Stimulated activated CD8-positive, alpha-beta memory T cell treated with anti-CD3 and anti-CD28 coated beads, Interleukin-2, amount 100 ng/mL, for 1 hour (primary cell): ENCODE results near the gene SLC38A8.

Source experiments
- DNase-seq, 2 donors: peaks; one replicate each; pipeline ENCODE4 v3.0.0-alpha.2; 2020; ENCODE audit warnings: low read depth in 2 of 2

The SLC38A8 gene

DNA sequence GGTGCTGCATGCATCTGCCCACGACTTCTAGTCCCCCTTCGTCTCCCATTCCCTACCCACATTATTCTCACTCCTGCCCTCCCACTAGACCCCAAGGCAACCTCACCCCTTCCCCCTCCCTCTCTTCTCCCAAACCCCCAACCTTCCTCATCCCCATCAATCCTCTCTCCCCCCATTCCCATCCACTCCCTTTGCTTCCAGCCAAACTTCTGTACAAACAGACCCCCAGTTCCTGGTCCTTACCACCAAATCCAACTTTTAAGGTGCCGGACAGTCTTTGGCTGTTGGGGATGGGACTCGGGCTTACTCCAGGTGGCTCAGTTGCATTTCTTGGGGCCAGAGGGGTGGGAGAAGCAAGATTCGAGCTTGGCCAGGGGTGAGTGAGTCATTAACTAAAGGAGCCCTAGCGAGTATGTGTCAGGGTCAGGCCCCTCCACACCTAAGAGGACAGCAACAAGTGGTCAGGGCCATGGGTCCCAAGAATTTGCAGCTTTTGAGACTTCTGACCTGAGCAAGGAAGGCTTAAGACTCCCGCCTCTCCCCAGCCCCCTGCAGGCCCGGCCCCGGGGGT, at the start of gene SLC38A8:
SLC38A8 (minus strand) TSS at position 488 of the 571 bp plus-strand sequence. CDS start 638 bp downstream, outside the sequence.
- DNase-seq = no peak

DNA sequence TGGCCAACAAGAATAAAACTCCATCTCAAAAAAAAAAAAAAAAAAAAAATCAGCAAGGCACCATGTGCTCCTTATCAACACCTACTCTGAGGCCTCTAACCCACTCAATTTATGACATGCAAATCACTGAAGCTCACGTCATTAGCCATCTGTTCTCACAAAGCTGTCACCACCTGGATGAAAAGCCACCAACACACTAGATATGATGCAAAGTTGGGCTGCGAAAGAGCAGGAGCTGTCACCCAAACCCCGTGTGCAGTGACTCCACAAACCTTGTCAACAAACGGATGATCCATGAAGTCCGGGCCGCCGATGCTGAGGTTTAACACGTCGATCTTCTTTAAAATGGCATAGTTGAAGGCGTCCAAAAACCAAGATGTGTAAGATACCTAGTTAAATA, 48.9 kb upstream of the SLC38A8 start:
- DNase-seq = no peak

DNA sequence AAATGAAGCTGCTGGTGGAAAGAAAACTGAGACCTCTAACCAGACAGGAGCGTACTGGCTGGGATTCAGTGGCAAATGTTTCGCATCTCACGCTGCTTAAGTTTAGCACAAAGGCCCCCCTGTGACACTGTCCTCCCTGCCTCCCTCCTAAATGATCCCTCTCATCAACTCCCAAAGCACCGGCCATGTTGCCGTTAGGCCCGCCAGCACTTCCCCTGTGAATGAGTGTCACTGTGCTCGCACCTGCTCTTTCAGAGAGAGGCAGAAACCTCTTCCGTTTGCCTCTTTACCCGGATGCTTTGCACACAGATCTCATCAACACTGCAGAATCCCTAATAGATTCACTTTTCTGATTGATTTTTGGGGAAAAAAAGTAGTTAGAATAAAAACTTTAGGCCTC, 47.6 kb upstream of the SLC38A8 start:
- DNase-seq = no peak

DNA sequence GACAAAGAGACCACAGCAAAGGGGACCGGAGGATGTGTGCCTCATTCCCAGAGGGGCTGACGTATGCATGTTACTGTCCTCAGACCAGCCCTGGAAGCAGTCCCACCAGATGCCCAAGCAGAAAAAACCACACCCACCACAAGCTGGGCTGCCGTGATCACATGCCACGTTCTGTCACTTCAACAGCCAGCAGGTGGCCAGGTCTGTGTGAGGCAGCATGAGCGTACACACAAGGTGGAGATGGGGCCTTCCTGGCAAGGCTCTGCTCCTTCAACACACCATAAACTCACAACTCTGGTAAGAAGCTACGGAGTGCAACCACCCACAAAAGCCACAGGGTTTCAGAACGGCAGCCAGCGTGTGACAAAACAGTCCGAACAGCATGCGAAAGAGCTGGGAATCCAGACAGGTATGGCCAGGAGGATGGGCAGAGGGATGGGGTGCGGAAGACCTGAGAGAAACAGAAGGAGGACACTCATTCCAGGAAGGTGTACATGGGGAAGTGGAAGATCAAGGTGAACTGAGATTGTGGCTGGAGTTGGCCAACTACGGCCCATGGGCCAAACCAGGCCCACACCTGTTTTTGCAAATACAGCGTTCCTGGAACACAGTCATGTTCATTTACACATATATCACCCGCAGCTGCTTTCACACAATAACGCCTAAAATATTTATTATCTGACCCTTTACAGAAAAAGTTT, 46.2 kb upstream of the SLC38A8 start:
- no peak for DNase-seq

DNA sequence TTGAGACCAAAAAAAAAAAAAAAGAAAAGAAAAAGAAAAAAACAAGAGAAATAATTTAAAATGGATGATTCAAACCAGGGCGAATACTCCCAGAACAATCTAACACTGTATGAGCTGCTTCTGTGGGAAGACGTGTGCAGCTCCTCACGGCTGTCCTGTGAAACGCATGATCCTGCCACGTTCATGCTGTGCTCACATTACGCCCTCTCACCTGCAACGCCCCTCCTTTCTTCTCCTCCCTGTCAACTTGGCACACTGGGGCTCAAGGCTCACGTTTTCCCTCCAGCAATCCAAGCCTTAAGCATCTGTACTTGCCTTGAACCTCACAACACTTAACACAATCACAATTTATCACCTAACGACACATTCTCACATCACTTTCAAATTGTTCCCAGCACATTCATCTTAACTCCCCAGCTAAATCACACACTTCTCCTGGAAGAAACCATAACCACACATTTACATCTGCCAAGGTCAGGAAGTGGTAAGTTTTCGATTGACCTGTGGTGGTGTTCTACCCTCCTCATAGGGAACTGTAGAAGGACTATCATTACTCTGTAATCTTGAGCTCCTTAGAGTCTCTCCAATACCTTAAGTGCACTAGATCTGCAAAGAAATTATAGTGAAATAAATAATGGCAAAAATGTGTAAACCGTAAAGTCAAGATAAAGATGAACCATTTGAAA, 45.0 kb upstream of the SLC38A8 start:
- DNase-seq = no peak

DNA sequence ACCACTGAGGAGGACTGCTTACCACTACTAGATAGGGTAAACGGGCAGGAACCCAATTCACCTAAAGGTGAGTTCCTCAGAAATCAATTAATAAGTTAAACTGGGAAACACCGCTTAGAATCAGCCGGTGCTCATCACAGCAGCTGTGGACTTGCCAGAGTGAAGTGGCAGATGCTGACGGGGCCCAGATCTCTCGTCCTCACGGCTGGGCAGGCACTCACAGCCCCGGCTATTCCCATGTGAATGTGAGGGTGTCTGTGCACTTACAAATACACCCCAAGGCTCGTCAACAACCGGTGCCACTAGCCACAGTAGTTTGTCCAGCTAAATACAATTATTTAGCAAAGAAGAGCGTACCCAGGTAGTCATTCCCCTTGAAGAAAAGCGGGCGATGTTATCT, 44.4 kb upstream of the SLC38A8 start:
- DNase-seq = no peak

DNA sequence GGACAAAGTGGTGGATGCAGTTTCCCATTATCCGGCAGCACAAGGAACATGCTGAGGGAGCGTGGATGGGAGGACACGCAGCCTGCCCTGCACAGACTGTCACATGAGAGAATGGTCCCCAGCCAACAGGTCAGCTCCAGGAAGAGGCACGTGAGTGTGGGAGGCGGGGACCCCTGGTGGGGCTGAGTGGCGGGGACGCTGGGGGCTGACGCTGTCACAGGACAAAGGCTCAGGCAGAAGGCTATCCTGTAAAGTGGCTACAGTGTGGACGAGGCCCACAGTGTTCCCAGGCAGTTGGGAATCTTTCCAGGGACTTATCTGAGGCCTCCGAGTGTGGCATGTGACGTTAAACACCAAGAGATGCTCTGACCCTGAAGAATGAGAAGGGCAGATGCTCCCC, 43.7 kb upstream of the SLC38A8 start:
- no peak for DNase-seq

DNA sequence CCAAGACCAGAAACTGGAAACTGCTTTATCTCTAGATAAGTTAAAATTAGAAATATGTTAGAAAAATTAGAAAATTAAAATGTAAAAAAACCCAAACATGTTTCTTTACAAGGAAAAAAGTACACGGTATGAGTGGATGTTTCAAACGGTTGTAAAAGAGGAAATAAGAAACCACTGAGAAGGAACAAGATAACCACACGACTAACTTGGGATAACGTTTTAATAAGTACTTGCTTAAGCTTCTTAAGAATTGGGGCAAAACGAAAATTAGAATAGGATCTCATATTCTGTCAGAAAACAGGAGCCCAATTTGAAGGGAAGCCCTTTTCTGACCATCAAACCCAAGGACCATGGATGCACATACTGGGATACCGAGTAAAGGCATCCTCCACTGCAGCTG, 43.2 kb upstream of the SLC38A8 start:
- DNase-seq = no peak

DNA sequence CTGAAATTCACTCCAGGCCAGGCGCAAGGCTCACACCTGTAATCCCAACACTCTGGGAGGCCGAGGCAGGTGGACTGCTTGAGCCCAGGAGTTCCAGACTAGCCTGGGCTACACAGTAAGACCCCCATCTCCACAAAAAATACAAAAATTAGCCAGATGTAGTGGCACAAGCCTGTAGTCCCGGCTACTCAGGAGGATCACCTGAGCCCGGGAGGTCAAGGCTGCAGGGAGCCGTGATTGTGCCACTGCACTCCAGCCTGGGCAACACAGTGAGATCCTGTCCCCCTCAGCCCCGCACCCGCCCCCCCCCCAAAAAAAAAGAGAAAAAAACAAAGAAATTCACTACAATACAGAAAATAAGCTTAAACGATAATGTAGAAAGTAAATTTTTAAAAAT, 42.7 kb upstream of the SLC38A8 start:
- no peak for DNase-seq

DNA sequence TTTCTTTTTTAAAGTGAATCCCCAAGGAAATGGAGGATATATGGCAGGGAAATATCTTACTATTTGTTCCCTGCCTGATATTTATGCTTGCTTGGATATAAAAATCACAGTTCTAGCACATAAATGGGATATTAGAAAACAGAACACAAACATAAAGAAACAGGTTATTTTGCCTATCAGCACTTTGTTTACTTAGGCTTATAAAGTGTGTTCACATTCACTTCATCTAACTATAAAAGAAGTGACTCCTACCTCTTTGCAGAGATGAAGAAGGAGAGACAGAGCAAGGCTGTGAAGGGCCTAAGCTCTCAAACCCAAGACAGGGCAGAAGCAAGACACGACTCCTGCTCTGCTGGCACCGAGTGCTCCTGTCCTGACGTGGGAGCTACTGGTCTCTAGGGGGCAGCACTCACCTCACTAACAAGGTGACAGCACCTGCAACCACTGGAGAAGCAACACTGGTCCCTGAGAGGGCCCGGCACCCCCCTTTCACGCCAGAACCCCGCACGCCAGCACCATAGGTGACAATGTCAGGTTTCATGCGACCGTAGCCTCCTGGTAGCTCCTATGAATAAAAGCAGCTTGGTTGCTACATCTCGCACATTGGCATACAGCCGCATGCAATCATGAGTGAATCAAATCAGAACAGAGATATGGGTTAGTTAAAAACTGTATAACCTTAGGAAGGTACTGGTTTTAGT, 42.1 kb upstream of the SLC38A8 start:
- peak; percentile 34 to 44 for DNase-seq

DNA sequence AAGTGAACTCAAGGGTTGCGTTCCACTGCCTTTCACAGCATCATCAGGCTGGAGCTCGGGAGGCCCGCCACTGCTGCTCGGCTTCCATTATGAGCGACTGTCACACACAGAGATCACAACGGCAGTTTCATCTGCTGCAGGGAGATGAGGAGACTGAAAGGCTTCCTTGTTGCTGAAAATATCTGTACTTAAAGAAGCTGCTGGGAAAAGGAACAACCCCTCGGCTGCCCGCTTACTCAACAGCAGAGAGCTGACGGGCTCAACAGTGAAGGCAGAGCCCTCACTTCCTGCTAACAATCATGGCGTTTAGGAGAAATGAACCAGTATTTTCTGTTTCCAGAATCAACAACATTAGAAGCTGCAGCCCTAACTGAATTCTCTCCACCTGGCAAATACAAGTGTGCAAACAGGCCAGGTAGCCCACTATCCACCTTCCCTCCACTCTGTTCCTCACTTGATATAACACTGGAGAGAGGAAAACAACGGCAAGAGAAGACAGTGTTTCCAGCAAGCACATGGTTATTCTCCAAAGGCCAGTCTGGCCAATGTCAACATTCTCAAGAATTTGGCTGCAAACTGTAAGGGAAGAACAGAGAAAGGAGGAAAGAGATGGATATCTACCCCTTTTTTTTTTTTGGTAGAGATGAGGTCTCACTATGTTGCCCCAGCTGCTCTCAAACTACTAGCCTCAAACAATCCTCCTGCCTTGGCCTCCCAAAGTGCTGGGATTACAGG, 40.4 kb upstream of the SLC38A8 start:
- DNase-seq = no peak

DNA sequence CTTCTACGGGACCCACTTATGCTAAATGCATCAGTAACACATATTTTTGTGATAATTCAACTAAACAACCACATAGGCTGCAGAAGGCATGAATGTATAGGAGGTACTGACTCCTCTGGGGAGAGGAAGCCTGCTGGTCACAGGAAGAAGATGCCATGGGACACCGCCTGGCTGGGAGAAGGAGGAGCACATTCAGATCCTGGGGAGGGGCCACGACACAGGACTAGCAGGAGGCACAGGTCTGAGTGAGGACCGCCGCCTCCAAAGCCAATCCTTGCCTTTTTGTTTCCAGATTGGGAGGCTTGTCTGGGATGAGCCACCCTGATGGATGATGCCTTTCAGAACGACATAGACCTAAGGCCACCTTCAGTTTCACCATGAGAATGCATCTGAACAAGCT, 39.5 kb upstream of the SLC38A8 start:
- DNase-seq = no peak

DNA sequence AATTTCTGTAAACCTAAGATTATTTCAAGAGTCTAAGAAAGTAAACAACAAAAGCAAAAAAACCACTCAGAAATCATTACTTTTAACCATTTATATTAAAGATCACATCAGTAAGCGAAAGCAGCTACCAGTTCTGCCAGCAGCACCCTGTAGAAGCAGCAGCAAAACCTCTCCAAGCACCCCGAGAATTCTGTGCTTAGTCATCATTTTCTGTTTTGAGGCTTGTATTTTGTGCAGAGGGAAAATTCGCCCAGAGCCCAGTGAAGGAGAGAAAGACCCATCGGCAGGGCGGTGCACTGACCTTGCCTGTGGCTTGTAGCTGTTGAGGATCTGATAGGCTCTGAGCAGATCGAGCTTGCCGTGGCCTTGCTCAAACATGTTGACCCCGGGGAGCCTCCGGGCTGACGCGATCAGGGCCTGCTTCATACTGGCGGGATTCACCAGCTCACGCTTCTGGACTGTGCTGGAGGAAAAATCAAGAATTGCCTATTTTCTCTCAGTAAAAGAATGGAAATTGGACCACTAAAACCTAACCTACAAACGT, 38.9 kb upstream of the SLC38A8 start:
- no peak for DNase-seq

DNA sequence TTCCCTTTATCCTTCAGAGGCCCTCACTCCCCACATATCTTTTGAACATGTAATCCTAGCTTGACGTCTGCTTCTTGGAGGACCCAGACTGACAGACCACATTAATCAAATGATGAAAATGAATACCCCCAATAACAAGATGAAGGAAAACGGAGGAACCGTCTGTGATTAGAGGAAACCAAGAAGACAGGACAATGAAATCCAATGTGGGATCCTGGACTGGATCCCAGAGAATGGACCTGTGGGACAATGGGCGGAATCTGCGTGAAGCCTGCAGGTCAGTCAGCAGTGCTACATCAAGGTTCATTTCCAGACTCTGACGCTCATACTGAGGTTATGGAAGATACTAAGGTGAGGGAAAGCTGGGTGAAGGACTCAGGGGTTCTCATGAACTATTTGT, 38.2 kb upstream of the SLC38A8 start:
- no peak for DNase-seq

DNA sequence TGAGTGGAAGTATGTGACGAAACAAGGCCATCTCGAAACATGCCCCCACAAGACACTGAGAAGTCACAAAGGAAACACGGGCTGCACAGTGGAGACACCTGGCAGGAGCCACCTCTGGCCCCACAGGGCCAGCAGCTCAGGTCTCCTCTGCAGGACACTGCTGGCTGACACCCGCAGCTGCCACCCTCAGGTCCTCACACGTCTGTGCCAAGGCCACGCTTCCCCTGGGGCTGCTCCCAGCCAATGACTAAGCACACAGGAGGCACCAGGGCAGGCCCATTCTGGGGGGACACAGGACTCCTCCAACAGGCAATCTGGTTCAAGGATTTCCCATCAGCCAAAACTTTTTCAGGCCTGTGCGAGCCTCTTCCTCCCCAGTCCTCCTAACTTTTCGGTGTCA, 37.8 kb upstream of the SLC38A8 start:
- no peak for DNase-seq

DNA sequence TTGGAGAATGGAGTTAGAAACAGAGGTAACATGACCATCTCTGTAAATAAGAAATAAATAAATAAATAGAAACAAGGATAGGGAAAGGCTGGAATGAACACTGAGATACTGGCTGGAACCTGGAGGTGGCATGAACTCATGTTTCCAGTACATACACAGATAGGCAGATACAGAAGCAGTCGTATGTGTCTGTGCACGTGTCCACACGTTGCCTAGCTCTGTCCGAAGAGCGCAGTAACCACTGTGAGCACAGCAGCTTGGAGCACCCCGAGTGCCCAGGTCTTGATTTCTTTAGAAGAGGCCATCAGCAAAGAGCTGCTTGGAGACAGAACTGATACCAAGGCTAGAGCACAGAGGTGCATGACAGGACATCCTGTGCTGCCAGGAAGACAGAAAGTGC, 37.1 kb upstream of the SLC38A8 start:
- DNase-seq = no peak

DNA sequence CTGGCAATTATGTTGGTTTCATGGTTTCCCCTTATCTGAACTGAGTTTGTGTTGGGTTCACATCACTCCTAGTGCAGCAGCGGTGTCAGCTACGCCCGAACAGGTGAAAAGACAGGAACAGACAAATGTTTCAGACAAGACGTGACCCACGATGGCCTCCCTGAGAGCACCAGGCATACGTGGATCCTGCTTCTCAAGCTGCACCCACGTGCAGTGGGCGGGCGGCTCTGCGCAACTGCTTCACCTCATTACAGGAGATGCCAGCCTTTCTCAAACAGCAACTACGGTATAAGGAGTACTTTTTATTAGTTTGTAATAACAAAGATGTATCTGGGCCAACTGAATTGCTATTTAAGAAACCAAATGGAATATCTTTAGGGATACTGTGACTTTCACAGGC, 32.8 kb upstream of the SLC38A8 start:
- no peak for DNase-seq

DNA sequence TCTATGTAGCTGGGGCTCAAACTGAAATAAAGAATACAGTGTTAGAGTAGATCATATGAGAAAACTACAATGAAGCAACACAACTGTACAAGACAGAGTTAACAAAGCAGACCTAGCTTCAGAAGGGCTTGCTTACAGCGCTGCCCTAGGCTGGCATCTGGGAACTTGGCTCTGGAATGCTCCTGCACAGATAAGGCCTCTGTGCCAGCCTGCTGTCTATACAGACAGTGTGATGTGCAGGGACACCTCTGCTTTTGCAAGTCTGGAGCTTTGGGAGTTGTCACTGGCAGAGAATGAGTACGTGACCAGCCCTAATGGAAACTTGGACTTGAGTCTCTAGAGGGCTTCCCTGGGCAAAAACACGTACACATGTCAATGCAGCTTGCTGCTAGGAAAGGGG, 32.1 kb upstream of the SLC38A8 start:
- DNase-seq = no peak

DNA sequence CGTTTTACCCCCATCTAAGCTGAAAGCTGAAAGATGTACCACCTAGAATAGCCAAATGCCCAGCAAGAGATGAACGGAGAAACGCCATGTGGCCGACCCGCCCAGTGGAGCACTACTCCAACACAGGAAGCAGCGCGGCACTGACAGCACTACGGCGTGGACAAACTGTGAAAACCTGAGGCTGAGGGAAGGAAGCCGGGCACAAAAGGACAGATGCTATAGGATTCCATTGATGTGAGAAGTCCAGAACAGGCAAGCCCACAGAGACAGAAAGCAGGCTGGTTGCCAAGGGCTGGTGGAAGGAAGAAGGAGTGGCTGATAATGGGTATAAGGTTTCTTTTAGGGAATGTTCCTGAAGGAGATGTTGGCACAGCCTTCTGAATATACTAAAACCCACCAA, 29.4 kb upstream of the SLC38A8 start:
- no peak for DNase-seq

DNA sequence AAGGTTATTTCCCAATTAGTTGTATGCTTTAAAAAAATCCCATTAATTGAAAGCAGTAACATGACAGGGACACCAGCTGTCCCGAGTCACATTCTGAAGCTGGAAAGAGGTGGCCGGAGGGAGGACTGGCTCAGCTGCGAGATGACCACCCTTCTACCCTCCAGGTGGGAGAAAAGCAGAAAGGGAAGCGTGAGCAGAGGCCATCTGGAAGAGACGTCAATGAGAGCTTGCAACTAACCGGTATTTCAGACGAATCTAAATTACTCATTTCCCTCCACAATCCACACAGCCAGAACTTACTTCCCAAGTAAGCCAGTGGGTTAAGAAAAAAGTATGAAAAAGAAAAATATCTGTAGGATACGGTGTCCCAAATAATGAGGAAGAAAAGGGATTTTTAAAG, 28.5 kb upstream of the SLC38A8 start:
- DNase-seq = no peak

DNA sequence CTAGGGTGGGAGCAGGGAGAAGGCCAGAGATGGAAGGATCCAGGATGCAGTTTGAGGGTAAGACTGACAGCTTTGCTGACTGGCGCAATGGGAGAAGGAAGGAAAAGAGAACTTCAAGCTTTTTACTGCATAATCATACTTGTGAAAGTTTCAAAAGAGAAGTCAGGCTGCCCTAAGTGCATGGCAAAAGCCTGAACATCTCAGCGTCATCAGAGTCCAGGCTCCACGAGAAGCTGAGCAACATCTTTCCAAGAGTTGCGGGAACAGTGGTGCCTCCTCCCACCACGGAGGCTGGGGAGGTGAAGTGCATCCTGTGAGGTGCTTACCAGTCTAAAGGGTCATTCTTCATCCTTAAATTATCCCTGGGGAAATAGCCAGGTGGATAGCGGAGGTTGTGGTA, 26.9 kb upstream of the SLC38A8 start:
- no peak for DNase-seq
